HTR-8/SVneo (cell line): ENCODE measurements around the gene AMT.

Source experiments
- DNase-seq: peaks from one replicate; pipeline ENCODE4 v3.0.0; 2011; ENCODE audit warnings: low spot score, mixed read lengths; ENCODE audit not compliant: insufficient read length
- FAIRE-seq: peaks from 2 replicates; lab custom pipeline; 2011; peaks lifted over from hg19 to GRCh38; lab: Jason Lieb, UNC

Gene AMT, protein sequence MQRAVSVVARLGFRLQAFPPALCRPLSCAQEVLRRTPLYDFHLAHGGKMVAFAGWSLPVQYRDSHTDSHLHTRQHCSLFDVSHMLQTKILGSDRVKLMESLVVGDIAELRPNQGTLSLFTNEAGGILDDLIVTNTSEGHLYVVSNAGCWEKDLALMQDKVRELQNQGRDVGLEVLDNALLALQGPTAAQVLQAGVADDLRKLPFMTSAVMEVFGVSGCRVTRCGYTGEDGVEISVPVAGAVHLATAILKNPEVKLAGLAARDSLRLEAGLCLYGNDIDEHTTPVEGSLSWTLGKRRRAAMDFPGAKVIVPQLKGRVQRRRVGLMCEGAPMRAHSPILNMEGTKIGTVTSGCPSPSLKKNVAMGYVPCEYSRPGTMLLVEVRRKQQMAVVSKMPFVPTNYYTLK

DNA sequence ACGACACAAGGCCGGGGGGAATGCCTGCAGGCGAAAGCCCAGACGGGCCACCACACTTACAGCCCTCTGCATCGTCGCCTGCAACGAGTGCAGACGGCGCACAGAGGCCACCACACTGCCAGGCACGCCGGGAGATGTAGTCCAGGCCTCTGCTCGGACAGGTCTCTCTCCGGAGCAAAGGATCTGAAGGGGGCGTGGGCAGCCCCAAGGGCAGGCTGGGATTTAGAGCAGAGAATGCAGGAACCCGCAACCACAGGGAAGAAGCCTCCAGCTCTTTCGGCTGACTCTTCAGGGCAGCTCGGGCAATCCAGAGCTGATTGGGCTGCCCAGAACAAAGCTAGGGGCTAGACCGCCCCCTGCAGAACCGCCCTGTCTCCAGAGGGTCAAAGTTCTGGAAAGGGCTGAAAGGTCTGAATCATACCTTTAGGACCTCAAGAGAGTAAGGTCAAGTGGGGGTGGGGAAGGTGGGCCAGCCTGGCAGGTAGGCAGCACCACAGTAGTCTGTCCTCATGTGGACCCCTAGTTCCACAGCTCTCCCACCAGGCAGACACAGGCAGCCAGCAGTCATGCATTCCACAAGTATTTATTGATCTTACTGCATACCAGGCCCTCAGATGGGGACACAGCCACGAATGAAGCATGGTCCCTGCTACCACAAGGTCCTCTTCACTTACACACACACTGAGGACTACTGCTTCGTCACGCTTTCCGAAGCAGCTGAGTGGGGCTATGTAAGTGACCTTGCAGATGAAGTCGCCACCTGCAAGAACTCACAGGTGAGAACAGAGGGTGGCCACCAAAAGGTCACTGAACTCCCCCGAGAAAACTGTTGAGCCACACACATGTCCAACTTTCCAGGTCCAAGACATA, at the start of gene AMT:
Gene AMT, minus strand, starts transcription at position 95 of the 870 bp plus-strand sequence. Its CDS starts 23 bp downstream, at position 72.
- DNase-seq (no peak), FAIRE-seq (no peak)

DNA sequence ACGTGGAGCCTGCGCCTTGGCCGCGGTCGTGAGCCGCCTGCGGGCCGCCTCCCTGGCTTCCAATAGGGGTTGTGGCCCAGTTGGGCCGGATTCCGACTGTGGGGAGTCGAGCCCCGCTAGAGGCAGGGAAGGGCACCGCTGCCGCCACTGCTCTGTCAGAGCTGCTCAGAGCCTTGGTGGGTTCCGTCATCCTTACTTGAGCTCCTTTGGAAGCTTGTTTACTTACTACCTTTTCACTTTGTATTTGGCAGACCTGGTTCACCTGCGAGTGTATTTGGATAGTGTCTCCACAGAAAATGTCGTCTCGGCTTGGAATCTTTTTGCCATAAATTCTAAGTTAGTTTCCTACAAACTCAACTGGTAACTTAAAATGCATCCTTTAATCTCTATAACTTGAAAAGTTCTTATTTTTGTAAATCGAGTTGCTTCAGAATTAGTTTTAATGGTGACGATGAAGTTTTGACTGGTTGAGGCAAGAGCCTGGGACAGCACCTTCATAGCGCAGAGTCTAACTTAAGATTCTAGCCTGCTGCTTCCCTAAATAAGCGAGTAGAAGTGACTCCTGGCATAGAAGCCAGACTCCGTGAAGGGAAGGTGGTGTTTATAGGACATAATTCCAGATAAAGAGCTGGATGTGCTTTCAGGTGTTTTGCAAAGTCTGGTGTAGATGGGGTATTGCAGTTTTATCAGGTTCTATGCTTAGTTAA, 48.6 kb upstream of the AMT start:
- FAIRE-seq: no peak
- DNase-seq: no peak

DNA sequence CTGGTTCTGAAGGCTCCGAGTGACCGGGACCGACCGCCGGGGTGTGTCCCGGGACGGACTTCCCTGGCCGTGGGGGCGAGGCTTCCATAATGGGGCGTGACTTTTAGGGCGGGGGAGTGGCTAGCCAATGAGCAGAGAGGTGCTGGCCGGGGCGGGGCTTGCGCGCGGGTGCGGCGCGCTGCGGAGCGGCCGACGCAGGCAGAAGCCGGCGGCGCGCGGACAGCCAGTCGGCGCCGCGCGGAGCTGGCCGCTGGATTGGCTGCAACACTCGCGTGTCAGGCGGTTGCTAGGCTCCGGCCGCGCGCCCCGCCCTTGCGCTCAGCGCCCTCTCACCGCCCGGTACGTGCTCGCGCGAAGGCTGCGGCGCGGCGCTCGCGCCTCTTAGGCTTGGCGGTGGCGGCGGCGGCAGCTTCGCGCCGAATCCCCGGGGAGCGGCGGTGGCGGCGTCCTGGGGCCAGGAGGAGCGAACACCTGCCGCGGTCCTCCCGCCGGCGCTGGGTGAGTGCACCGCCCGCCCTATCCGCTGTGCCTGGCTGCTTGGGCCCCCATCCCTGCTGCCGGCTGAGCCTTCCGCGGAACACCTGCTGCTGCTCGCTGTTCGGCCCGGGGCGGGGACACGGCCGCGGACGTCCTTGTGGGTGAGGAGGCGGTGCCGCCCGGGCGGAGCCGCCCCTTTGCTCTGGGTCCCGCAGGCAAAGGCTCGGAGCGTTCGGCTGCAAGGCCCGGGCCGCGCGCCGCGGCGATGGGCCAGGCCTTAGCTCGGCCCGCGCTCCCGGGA, 47.9 kb upstream of the AMT start, which contains the start of gene DAG1:
Gene DAG1, plus strand, starts transcription at position 332 of the 778 bp plus-strand sequence. CDS start 40,268 bp downstream, outside the sequence.
- DNase-seq (peak; percentile 92), FAIRE-seq (peak; percentile 98)

DNA sequence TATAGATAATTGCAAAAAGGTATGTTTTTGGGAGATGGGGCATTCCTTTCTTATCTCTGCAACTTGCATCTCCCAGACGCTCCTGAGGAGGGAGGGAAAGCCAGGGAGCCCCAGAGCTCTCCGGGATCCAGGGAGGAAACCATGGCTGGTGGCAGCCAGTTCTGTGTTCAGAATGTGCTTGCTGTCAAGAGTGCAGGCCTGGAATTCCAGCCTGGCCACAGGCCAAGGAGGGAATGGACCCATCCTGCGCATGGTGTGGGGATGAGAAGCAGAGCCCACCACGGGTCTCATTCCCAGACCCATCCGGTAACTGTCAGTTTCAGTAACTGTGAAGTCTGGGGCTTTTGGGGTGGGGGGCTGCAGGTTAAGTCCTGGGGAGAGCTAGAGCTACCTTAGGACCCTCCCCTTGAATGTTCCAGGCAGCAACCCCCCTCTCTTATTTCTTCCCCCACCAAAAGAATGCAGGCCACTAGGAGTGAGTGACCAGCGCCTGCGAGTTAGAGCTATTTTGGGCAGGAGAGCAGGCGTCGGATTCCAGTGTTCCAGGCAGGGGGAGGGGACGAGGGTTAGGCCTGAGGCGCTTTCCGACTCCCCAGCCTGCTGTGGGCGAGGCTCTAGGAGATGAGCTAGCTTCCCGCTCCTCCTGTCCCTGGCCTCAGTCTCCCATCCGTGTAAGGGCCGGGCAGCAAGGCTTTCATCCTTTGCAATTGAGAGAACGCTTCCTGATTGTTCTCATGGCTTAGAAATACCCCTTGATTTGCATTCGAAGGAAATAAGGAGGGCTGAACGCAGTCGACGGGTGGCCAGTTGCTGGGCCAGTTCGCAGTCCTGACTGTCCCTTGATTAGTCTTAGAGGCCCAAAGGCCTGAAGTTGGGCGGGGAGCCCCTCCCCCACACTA, 47.0 kb upstream of the AMT start:
- FAIRE-seq: peak; percentile 23
- DNase-seq: peak; percentile 76

DNA sequence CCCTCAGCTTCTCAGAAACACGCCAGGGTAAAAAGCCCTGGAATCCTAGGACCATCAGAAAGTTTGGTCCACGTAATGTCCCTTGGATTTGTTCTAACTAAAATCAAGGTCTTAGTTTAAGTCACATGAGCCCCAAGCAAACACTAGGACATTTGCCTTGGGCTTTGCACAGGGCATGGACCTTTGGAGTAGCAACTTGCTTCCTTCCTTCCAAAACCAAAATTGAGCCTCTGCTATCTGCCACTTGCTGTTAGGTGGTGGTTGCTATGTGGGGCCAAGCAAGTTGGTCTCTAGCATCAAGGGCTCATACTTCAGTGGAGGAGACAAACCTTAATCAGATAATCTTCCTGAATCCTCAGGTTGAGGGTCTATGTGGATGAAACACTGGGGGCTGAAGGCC, 43.8 kb upstream of the AMT start:
- DNase-seq (no peak), FAIRE-seq (no peak)

DNA sequence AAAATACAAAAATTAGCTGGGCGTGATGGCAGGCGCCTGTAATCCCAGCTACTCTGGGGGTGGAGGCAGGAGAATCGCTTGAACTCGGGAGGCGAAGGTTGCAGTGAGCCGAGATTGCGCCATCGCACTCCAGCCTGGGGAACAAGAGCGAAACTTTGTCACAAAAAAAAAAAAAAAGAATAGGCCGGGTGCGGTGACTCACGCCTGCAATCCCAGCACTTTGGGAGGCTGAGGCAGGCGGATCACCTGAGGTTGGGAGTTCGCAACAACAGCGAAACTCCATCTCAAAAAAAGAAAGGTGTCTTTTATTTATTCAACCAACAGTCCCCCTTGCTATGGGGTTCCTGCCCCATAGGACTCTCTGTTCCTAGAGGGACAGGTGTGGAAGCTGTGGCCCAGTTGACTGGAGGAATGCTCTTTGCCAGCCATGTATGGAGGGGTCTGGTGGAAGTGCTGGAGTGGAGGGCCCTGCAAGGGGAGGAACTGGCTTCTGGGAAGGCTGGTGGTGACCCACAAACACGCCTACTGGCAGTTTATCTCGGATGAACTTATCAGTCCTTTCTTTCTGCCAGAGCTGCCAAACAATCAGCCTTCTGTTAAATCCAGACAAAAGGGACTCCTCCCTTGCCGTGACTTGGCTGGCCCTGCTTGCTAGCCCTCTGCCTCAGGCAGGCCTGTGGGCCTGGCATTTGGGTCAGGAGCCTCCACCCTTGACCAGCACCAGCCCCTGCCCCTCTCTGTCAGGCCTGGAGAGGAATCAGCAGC, 43.2 kb upstream of the AMT start:
- DNase-seq: no peak
- FAIRE-seq: no peak

DNA sequence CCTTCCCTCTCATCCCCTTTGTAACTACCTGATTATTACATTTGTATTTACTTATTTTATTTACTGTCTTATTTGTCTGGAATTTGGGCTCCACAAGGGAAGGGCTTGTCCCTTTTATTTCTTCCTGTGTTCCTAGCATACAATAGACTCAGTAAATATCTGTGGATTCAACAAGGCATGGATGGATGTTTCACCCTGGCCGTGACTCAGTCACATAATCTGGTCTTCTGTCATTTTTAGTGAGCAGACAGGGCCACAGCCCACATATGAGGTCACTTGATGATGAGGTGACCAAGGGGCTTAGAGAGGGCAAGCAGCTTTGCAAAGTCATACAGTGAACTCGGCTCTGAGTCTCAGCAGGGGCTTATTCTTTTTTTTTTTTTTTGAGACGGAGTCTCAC, 39.9 kb upstream of the AMT start:
- no peak for DNase-seq
- FAIRE-seq: no peak

DNA sequence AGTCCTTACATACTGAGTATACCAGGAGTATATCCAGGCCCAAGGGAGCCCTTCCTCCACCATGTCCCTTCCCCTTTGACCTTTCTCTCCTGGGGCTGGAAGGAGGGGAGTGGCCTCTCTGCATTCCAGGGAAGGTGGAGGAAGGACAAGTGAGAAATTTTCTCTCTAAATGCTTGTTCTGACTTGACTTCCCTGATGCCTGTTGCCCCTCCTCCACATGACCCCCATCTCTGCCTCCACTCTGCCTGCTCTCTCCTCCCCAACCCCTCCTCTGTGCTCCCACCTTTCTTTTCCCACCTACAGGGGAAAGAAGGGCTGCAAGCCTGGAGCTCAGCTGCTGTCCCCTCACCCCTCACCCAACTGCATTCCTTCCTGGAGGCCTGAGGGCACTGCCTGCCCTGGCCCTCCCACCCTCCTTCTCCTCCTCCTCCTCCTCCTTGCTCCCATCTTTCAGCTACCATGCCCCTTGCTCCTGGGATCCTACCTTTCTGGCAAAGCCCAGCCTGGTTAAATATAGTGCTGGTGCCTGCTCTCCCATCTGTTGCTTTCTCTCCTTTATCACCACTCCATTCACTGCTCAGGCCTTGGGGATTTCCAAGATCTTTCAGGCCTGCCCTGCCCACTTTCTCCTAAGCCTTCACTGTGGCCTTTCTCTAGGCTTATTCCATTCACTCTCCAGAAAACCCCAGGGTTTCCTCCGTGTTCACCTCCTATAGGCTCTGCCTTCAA, 39.3 kb upstream of the AMT start:
- peak; percentile 46 for FAIRE-seq
- DNase-seq: no peak

DNA sequence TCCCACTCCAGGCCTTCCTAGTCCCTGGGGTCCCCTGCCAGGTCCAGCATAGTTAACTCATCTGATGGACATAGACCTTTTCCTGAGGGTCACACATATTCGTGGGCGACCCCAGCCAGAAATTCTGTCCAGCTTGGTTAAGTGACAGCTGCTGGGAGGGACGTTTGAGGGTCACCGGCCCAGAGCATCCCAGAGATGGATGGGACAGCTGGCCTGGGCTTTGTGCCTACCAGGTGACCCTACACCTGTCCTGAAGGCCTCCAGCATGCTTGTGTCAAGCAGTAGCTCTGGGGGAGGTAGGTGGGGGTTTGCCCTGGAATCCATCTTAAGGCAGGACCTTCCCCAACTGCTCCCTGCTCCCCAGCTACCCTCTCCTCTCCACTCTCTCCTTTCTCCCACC, 38.7 kb upstream of the AMT start:
- no peak for FAIRE-seq
- no peak for DNase-seq

DNA sequence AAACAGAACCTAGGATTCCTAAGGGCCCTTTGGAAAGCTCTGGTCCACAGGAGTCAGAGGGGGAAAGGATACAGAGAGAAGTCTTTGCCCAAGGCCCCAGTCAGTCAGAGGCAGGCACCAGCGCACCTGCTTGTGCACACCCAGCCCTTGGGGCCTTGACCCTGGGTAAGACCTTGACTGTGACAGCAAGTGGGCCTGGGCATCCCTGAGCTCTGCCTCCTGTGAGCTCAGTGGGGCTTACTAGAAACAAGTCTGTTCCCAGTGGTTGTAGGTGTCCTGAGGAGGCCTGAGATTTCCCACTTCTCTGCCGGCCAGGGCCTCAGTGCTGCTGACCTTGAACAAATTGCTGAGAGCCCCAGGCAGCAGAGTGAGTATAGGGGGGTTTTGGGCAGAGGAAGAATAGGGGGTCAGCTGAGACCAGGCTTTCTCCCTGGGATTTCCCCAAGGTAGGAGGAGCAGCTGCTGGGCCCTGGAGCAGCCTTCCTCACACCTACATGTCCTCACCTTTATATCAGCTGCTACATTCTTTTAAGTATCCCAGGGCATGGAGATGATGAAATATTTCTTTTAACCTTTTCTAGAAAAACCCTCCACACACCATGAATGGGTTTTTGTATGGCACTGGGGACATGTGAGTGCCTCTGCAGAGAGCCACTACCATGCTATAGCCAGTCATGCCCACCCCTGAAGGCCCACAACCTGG, 38.1 kb upstream of the AMT start:
- no peak for DNase-seq
- FAIRE-seq: no peak

DNA sequence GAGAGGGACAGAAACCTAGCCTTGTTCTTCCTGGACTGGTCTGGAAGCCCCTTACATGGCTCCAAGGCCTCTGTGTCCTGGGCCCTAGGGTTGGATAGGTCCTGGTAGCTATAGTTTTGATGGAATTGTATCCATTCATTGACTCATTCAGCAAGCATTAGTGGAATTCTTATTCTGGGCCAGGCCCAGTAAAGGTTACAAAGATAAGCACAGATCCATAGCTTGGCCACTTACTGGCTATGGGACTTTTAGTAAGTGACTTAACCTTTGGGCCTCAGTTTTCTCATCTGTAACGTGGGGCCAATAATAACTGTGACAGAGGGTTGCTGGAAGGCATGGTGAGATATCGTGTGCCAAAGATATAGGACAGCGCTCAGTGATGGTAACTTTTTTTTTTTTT, 34.2 kb upstream of the AMT start:
- DNase-seq: no peak
- FAIRE-seq: no peak

DNA sequence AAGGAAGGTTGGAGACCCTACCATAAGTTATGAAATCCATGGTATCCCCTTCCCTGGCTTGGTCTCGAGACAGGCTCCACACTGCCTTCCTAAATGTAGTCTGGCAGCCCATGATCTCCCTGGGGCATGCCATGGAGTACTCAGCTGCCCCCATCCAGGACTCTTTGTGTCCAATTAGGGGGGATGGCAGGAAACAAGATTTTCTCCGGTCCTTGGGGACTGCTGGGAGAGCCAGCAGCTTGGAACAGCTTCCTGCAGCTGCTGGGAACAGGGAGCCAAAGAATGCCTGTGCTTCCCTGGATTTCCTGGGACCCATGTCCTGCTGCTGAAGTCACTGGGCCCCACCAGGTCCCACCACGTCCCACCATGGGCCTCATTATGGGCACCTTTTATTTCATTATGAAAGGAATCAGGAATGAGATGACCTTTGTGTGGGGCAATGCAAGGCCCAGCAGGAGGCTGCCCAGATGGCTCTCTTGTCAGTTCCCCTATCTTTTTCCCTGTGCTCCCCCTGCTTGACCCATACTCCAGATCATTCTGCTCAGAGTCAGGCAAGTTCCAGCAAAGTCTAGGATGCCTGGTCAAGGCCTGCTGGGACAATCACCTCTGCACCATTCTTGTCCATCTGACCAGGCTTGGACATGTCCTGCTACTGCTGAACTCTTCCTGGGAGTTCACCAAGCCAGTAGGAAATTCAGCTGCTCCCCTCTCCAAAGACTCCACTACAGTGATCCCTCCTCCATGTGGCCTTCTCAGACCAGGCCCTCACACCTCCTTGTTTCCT, 32.8 kb upstream of the AMT start:
- no peak for DNase-seq
- FAIRE-seq: no peak

DNA sequence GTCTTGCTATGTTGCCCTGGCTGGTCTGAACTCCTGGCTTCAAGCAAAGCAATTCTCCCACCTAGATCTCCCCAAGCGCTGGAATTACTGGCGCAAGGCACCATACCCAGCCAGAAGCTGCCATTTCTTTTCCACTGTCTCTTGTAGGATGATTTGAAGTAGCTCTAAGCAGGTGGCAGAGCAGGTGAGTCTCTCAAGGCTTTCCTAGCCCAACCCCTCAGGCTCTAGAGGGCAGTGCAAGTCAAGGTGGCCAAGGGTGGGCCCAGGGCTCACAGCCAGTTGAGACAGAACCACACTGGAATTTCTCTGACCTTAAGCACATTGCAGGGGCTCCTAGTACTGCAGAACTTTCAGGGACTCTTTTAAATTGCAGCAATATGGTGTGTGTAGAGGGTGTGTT, 32.2 kb upstream of the AMT start:
- FAIRE-seq (no peak), DNase-seq (no peak)

DNA sequence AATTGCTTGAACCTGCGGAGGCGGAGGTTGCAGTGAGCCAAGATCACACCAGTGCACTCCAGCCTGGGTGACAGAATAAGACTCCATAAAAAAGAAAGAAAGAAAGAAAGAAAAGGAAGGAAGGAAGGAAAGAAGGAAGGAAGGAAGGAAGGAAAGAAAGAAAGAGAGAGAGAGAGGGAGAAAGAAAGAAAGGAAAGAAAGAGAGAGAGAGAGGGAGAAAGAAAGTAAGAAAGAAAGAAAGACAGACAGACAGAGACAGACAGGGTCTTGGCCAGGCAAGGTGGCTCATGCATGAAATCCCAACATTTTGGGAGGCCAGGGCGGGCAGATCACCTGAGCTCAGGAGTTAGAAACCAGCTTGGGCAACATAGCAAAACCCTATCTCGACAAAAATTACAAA, 31.3 kb upstream of the AMT start:
- FAIRE-seq: no peak
- DNase-seq: no peak

DNA sequence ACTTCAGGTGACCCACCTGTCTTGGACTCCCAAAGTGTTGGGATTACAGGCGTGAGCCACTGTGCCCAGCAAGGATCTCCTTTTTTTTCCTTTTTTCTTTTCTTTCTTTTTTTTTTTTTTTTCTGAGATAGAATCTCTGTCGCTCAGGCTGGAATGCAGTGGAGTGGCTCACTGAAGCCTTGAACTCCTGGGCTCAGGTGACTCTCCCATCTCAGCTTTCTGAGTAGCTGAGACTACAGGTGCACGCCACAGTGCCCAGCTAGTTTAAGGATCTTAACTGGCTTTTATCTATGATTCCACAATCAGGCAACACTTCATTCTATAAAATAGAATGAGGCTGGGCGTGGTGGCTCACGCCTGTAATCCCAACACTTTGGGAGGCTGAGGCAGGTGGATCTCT, 23.1 kb upstream of the AMT start:
- FAIRE-seq: no peak
- DNase-seq: no peak

DNA sequence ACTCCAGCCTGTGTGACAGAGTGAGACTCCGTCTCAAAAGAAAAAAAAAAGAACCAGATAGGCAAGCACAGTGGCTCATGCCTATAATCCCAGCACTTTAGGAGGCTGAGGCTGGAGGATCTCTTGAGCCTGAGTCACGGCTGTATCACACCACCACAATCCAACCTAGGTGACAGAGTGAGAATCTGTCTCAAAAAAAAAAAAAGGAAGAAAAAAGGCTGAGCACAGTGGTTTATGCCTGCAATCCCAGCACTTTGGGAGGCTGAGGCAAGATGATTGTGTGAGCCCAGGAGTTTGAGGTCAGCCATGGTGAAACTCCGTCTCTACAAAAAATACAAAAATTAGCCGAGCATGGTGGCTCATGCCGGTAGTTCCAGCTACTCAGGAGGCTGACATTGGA, 12.5 kb upstream of the AMT start:
- FAIRE-seq: no peak

More for the DNA sequence above, 12.5 kb upstream of the AMT start:
- no peak for DNase-seq
